ENCODE results near the gene CLEC16A. TPM values are rescaled to one million over a fixed set of nuclear protein-coding genes. Genes with fewer than 3 reads are reported as not detected.

CLEC16A gene
- total RNA-seq, 1 experiment from 2014 or later, result 17.4 TPM

GRCh38 chr16:11007714-11008280 lies 63.4 kb downstream of the CLEC16A start:
- Histone ChIP-seq H3K9me3 (ENCODE audit: low read length) (no peaks in the 10 kb centered on the region), H3K36me3 (ENCODE audit: insufficient read depth, low read length) (0 out of 2 replicates have a peak, but pooled peaks cover under 1% of the 10 kb centered on the region), H3K4me3 (ENCODE audit: low read length) (no peak overlapping the region), H3K27ac (ENCODE audit: low read length) (no peak overlapping the region), H3K9me2 (replicated peaks; ENCODE audit: insufficient read depth, low read length) (no peaks in the 10 kb centered on the region), H3K9ac (ENCODE audit: low read length) (no peak overlapping the region), H3K79me2 (ENCODE audit: low read length) (no peaks in the 10 kb centered on the region), H2AFZ (ENCODE audit: low read length) (no peak overlapping the region), H4K20me1 (ENCODE audit: insufficient read depth, low read depth, low read length) (no peaks in the 10 kb centered on the region), H3K27me3 (ENCODE audit: low read length) (no peaks in the 10 kb centered on the region), H3K4me2 (ENCODE audit: low read depth, low read length, poor library complexity, severe bottlenecking) (no peak overlapping the region), H3K4me1 (ENCODE audit: low read length) (no peaks in the 10 kb centered on the region)
- DNase-seq, result no peak

GRCh38 chr16:11009027-11009755 lies 64.8 kb downstream of the CLEC16A start:
- Histone ChIP-seq H3K4me3 (ENCODE audit: low read length) (no peak overlapping the region), H4K20me1 (ENCODE audit: insufficient read depth, low read depth, low read length) (no peaks in the 10 kb centered on the region), H3K4me2 (ENCODE audit: low read depth, low read length, poor library complexity, severe bottlenecking) (no peak overlapping the region), H2AFZ (ENCODE audit: low read length) (no peak overlapping the region), H3K27ac (ENCODE audit: low read length) (no peak overlapping the region), H3K79me2 (ENCODE audit: low read length) (no peaks in the 10 kb centered on the region), H3K9me3 (ENCODE audit: low read length) (no peaks in the 10 kb centered on the region), H3K27me3 (ENCODE audit: low read length) (no peaks in the 10 kb centered on the region), H3K4me1 (ENCODE audit: low read length) (no peaks in the 10 kb centered on the region), H3K36me3 (ENCODE audit: insufficient read depth, low read length) (0 out of 2 replicates have a peak, but pooled peaks cover 3% of the 10 kb centered on the region), H3K9me2 (replicated peaks; ENCODE audit: insufficient read depth, low read length) (no peaks in the 10 kb centered on the region), H3K9ac (ENCODE audit: low read length) (no peak overlapping the region)
- no peak for DNase-seq

- no peak for DNase-seq
- H3K4me2 ChIP-seq (ENCODE audit: low read depth, low read length, poor library complexity, severe bottlenecking), result no peak overlapping the region
- H4K20me1 ChIP-seq (ENCODE audit: insufficient read depth, low read depth, low read length), result no peaks in the 10 kb centered on the region
- no peak overlapping the region for H3K9ac ChIP-seq (ENCODE audit: low read length)
- no peaks in the 10 kb centered on the region for H3K4me1 ChIP-seq (ENCODE audit: low read length)
- H3K36me3 ChIP-seq (ENCODE audit: insufficient read depth, low read length), result 0 out of 2 replicates have a peak, but pooled peaks cover 3% of the 10 kb centered on the region
- H3K9me2 ChIP-seq (replicated peaks; ENCODE audit: insufficient read depth, low read length), result no peaks in the 10 kb centered on the region
- no peak overlapping the region for H3K4me3 ChIP-seq (ENCODE audit: low read length)
- H3K9me3 ChIP-seq (ENCODE audit: low read length), result no peaks in the 10 kb centered on the region
- no peak overlapping the region for H2AFZ ChIP-seq (ENCODE audit: low read length)
- H3K27me3 ChIP-seq (ENCODE audit: low read length), result no peaks in the 10 kb centered on the region
- no peaks in the 10 kb centered on the region for H3K79me2 ChIP-seq (ENCODE audit: low read length)
- no peak overlapping the region for H3K27ac ChIP-seq (ENCODE audit: low read length)
Observed at GRCh38 chr16:11010575-11011221, 66.3 kb downstream of the CLEC16A start.

- no peaks in the 10 kb centered on the region for H3K4me1 ChIP-seq (ENCODE audit: low read length)
Observed at GRCh38 chr16:11011326-11011725, 67.0 kb downstream of the CLEC16A start.

GRCh38 chr16:11012841-11013240 lies 68.5 kb downstream of the CLEC16A start:
- Histone ChIP-seq H3K27me3 (ENCODE audit: low read length) (no peaks in the 10 kb centered on the region), H3K4me1 (ENCODE audit: low read length) (no peaks in the 10 kb centered on the region), H4K20me1 (ENCODE audit: insufficient read depth, low read depth, low read length) (no peaks in the 10 kb centered on the region), H3K79me2 (ENCODE audit: low read length) (no peaks in the 10 kb centered on the region), H3K4me2 (ENCODE audit: low read depth, low read length, poor library complexity, severe bottlenecking) (no peak overlapping the region), H3K9me3 (ENCODE audit: low read length) (no peaks in the 10 kb centered on the region), H3K9me2 (replicated peaks; ENCODE audit: insufficient read depth, low read length) (no peaks in the 10 kb centered on the region), H3K9ac (ENCODE audit: low read length) (no peak overlapping the region), H2AFZ (ENCODE audit: low read length) (no peak overlapping the region), H3K4me3 (ENCODE audit: low read length) (no peak overlapping the region), H3K27ac (ENCODE audit: low read length) (no peak overlapping the region), H3K36me3 (ENCODE audit: insufficient read depth, low read length) (0 out of 2 replicates have a peak, but pooled peaks cover 3% of the 10 kb centered on the region)
- no peak for DNase-seq

More at GRCh38 chr16:11011326-11011725, 67.0 kb downstream of the CLEC16A start:
- 0 out of 2 replicates have a peak, but pooled peaks cover 3% of the 10 kb centered on the region for H3K36me3 ChIP-seq (ENCODE audit: insufficient read depth, low read length)
- no peaks in the 10 kb centered on the region for H3K9me2 ChIP-seq (replicated peaks; ENCODE audit: insufficient read depth, low read length)
- no peaks in the 10 kb centered on the region for H3K9me3 ChIP-seq (ENCODE audit: low read length)
- H3K27ac ChIP-seq (ENCODE audit: low read length), result no peak overlapping the region
- no peak for DNase-seq
- no peak overlapping the region for H3K4me2 ChIP-seq (ENCODE audit: low read depth, low read length, poor library complexity, severe bottlenecking)
- H3K27me3 ChIP-seq (ENCODE audit: low read length), result no peaks in the 10 kb centered on the region
- H4K20me1 ChIP-seq (ENCODE audit: insufficient read depth, low read depth, low read length), result no peaks in the 10 kb centered on the region
- H2AFZ ChIP-seq (ENCODE audit: low read length), result no peak overlapping the region
- H3K9ac ChIP-seq (ENCODE audit: low read length), result no peak overlapping the region
- H3K4me3 ChIP-seq (ENCODE audit: low read length), result no peak overlapping the region
- H3K79me2 ChIP-seq (ENCODE audit: low read length), result no peaks in the 10 kb centered on the region

GRCh38 chr16:11014136-11014535 lies 69.8 kb downstream of the CLEC16A start:
- Histone ChIP-seq H3K79me2 (ENCODE audit: low read length) (no peaks in the 10 kb centered on the region), H3K36me3 (ENCODE audit: insufficient read depth, low read length) (0 out of 2 replicates have a peak, but pooled peaks cover 3% of the 10 kb centered on the region), H3K9me2 (replicated peaks; ENCODE audit: insufficient read depth, low read length) (no peaks in the 10 kb centered on the region), H3K27ac (ENCODE audit: low read length) (no peak overlapping the region), H3K9me3 (ENCODE audit: low read length) (no peaks in the 10 kb centered on the region), H3K4me1 (ENCODE audit: low read length) (no peaks in the 10 kb centered on the region), H3K4me3 (ENCODE audit: low read length) (no peak overlapping the region), H3K4me2 (ENCODE audit: low read depth, low read length, poor library complexity, severe bottlenecking) (no peak overlapping the region), H4K20me1 (ENCODE audit: insufficient read depth, low read depth, low read length) (no peaks in the 10 kb centered on the region), H3K9ac (ENCODE audit: low read length) (no peak overlapping the region), H3K27me3 (ENCODE audit: low read length) (no peaks in the 10 kb centered on the region), H2AFZ (ENCODE audit: low read length) (no peak overlapping the region)
- DNase-seq, result no peak

GRCh38 chr16:11015076-11015475 lies 70.7 kb downstream of the CLEC16A start:
- H3K36me3 ChIP-seq (ENCODE audit: insufficient read depth, low read length), result 0 out of 2 replicates have a peak, but pooled peaks cover 3% of the 10 kb centered on the region
- no peak overlapping the region for H3K4me3 ChIP-seq (ENCODE audit: low read length)
- H3K4me2 ChIP-seq (ENCODE audit: low read depth, low read length, poor library complexity, severe bottlenecking), result no peak overlapping the region
- H3K27me3 ChIP-seq (ENCODE audit: low read length), result no peaks in the 10 kb centered on the region
- H3K9me2 ChIP-seq (replicated peaks; ENCODE audit: insufficient read depth, low read length), result no peaks in the 10 kb centered on the region
- H3K79me2 ChIP-seq (ENCODE audit: low read length), result no peaks in the 10 kb centered on the region
- no peaks in the 10 kb centered on the region for H3K4me1 ChIP-seq (ENCODE audit: low read length)
- H3K27ac ChIP-seq (ENCODE audit: low read length), result no peak overlapping the region
- no peak overlapping the region for H3K9ac ChIP-seq (ENCODE audit: low read length)
- no peaks in the 10 kb centered on the region for H3K9me3 ChIP-seq (ENCODE audit: low read length)
- H2AFZ ChIP-seq (ENCODE audit: low read length), result no peak overlapping the region
- H4K20me1 ChIP-seq (ENCODE audit: insufficient read depth, low read depth, low read length), result no peaks in the 10 kb centered on the region
- no peak for DNase-seq

GRCh38 chr16:11015607-11016006 lies 71.2 kb downstream of the CLEC16A start:
- H3K9me3 ChIP-seq (ENCODE audit: low read length), result no peaks in the 10 kb centered on the region
- H3K4me3 ChIP-seq (ENCODE audit: low read length), result no peak overlapping the region
- H3K9me2 ChIP-seq (replicated peaks; ENCODE audit: insufficient read depth, low read length), result no peaks in the 10 kb centered on the region
- no peak overlapping the region for H2AFZ ChIP-seq (ENCODE audit: low read length)
- H3K79me2 ChIP-seq (ENCODE audit: low read length), result no peaks in the 10 kb centered on the region
- H3K27me3 ChIP-seq (ENCODE audit: low read length), result no peaks in the 10 kb centered on the region
- 0 out of 2 replicates have a peak, but pooled peaks cover 3% of the 10 kb centered on the region for H3K36me3 ChIP-seq (ENCODE audit: insufficient read depth, low read length)
- H3K4me2 ChIP-seq (ENCODE audit: low read depth, low read length, poor library complexity, severe bottlenecking), result no peak overlapping the region
- DNase-seq, result no peak
- no peak overlapping the region for H3K9ac ChIP-seq (ENCODE audit: low read length)
- no peaks in the 10 kb centered on the region for H3K4me1 ChIP-seq (ENCODE audit: low read length)
- no peak overlapping the region for H3K27ac ChIP-seq (ENCODE audit: low read length)
- H4K20me1 ChIP-seq (ENCODE audit: insufficient read depth, low read depth, low read length), result no peaks in the 10 kb centered on the region

All from Karpas-422 (cell line).